Retinal pigment epithelial cell (primary cell): Measurements from ENCODE around the gene TTLL7.
"Not testable (repeated sequence)": the region's sequence is repeated elsewhere in the genome, so short reads cannot be mapped to it uniquely, and the experiment has no call there.

Source experiments
- DNase-seq: peaks from one replicate; pipeline ENCODE4 v3.0.0-alpha.2; 2010; ENCODE audit warnings: low read depth
- H3K4me3 ChIP-seq: 2 replicates; pipeline ENCODE4 v1.5.1; 2011; ENCODE audit warnings: mild to moderate bottlenecking, low read length, control low read depth, moderate library complexity
- CTCF ChIP-seq: conservative IDR thresholded peaks from 2 replicates; pipeline ENCODE4 v1.5.1; 2011; ENCODE audit warnings: low read depth, low read length, control low read depth, inconsistent platforms

The TTLL7 gene

GRCh38 chr1:83922431-83922830 is 76.5 kb downstream of the TTLL7 start:
- DNase-seq: no peak
- TF ChIP-seq CTCF: no peak
- no peak overlapping the region for H3K4me3 ChIP-seq

GRCh38 chr1:83920320-83920719 is 78.6 kb downstream of the TTLL7 start:
- H3K4me3 ChIP-seq: no peak overlapping the region
- TF ChIP-seq CTCF: no peak
- DNase-seq: no peak

GRCh38 chr1:83919872-83920271 is 79.1 kb downstream of the TTLL7 start:
- no peak for TF ChIP-seq CTCF
- no peak overlapping the region for H3K4me3 ChIP-seq
- DNase-seq: no peak

- DNase-seq: no peak
- no peak overlapping the region for H3K4me3 ChIP-seq
These were observed 80.1 kb downstream of the TTLL7 start for GRCh38 chr1:83918688-83919285.

GRCh38 chr1:83917959-83918358 is 81.0 kb downstream of the TTLL7 start:
- TF ChIP-seq CTCF: no peak

More at GRCh38 chr1:83918688-83919285, 80.1 kb downstream of the TTLL7 start:
- TF ChIP-seq CTCF: no peak

GRCh38 chr1:83916094-83916493 is 82.8 kb downstream of the TTLL7 start:
- H3K4me3 ChIP-seq, DNase-seq: not testable (repeated sequence)

More at GRCh38 chr1:83917959-83918358, 81.0 kb downstream of the TTLL7 start:
- H3K4me3 ChIP-seq: no peak overlapping the region
- DNase-seq: no peak

GRCh38 chr1:83912876-83913275 is 86.1 kb downstream of the TTLL7 start:
- TF ChIP-seq CTCF: no peak
- no peak for DNase-seq

GRCh38 chr1:83910461-83910860 is 88.5 kb downstream of the TTLL7 start:
- H3K4me3 ChIP-seq: no peak overlapping the region
- TF ChIP-seq CTCF: no peak
- DNase-seq: no peak

More at GRCh38 chr1:83912876-83913275, 86.1 kb downstream of the TTLL7 start:
- H3K4me3 ChIP-seq: no peak overlapping the region
